Measurements from ENCODE around the gene PTPDC1.

PTPDC1 gene

GRCh38 chr9:94148419-94148818 is 64.2 kb downstream of the PTPDC1 start:
- Mint-ChIP-seq H3K27ac (no peak overlapping the region), H3K9me3 (no peaks in the 10 kb centered on the region), H3K4me1 (peaks cover 12% of the 10 kb centered on the region), H3K27me3 (no peaks in the 10 kb centered on the region), H3K4me3 (no peak overlapping the region)
- no peak for ATAC-seq
- DNase-seq, result no peak

- peaks cover 3 to 7% of the 10 kb centered on the region in 2 donors for H3K9me3 Mint-ChIP-seq
- ATAC-seq (no peak), DNase-seq (no peak)
- no peaks in the 10 kb centered on the region for H3K27me3 Mint-ChIP-seq
- no peak overlapping the region for H3K27ac Mint-ChIP-seq
- H3K4me1 Mint-ChIP-seq, result peaks cover 25% of the 10 kb centered on the region
- H3K4me3 Mint-ChIP-seq, result no peak overlapping the region
Measured at GRCh38 chr9:94149696-94150095, 65.4 kb downstream of the PTPDC1 start.

GRCh38 chr9:94150279-94150828 is 66.1 kb downstream of the PTPDC1 start:
- Mint-ChIP-seq H3K27me3 (no peaks in the 10 kb centered on the region), H3K4me3 (no peak overlapping the region), H3K4me1 (peaks cover 26% of the 10 kb centered on the region), H3K9me3 (peaks cover 3 to 8% of the 10 kb centered on the region in 2 donors), H3K27ac (no peak overlapping the region)
- DNase-seq, result no peak
- ATAC-seq, result no peak

GRCh38 chr9:94150890-94151650 is 66.8 kb downstream of the PTPDC1 start:
- Mint-ChIP-seq H3K4me3 (no peak overlapping the region), H3K4me1 (peaks cover 26% of the 10 kb centered on the region), H3K9me3 (peaks cover 3 to 8% of the 10 kb centered on the region in 2 donors), H3K27ac (no peak overlapping the region), H3K27me3 (no peaks in the 10 kb centered on the region)
- DNase-seq, result no peak
- no peak for ATAC-seq

- Mint-ChIP-seq H3K27me3 (no peaks in the 10 kb centered on the region), H3K9me3 (peaks cover 3 to 8% of the 10 kb centered on the region in 2 donors), H3K4me3 (no peak overlapping the region), H3K4me1 (peaks cover 38% of the 10 kb centered on the region), H3K27ac (peak overlapping the region in 1 of 2 donors; percentile 61)
- ATAC-seq, result no peak
- no peak for DNase-seq
Measured at GRCh38 chr9:94153905-94154304, 69.6 kb downstream of the PTPDC1 start.

GRCh38 chr9:94156348-94157049 is 72.2 kb downstream of the PTPDC1 start:
- peaks cover 28% of the 10 kb centered on the region for H3K4me1 Mint-ChIP-seq
- ATAC-seq, result no peak
- H3K4me3 Mint-ChIP-seq, result no peak overlapping the region
- no peak for DNase-seq
- H3K9me3 Mint-ChIP-seq, result peaks cover 3 to 8% of the 10 kb centered on the region in 2 donors
- H3K27me3 Mint-ChIP-seq, result no peaks in the 10 kb centered on the region
- no peak overlapping the region for H3K27ac Mint-ChIP-seq

GRCh38 chr9:94157050-94157801 is 73.0 kb downstream of the PTPDC1 start:
- Mint-ChIP-seq H3K27ac (peak overlapping the region in 1 of 2 donors; percentile 61), H3K4me3 (no peak overlapping the region), H3K27me3 (no peaks in the 10 kb centered on the region), H3K9me3 (peaks cover 3 to 8% of the 10 kb centered on the region in 2 donors), H3K4me1 (peaks cover 28% of the 10 kb centered on the region)
- ATAC-seq (no peak), DNase-seq (no peak)
